HL-60 (cell line): ENCODE results near the gene ENPP5.

Experiments used
- GABPA ChIP-seq: IDR thresholded peaks from 2 replicates; pipeline ENCODE4 v1.6.1; 2012; ENCODE audit warnings: low read depth
- POLR2AphosphoS5 ChIP-seq: IDR thresholded peaks from 2 replicates; pipeline ENCODE4 v1.6.1; 2012; ENCODE audit warnings: low read depth
- SPI1 ChIP-seq: IDR thresholded peaks from 2 replicates; pipeline ENCODE4 v1.6.1; 2012; ENCODE audit warnings: low read depth, mild to moderate bottlenecking, borderline replicate concordance
- TF ChIP-seq, protein P1 (sequence below): IDR thresholded peaks from one replicate; pipeline ENCODE4 v1.5.1; 2011; ENCODE audit warnings: low read length, control low read depth, inconsistent platforms; ENCODE audit not compliant: insufficient read depth
- TF ChIP-seq, protein P2 (sequence below): IDR thresholded peaks from 2 replicates; pipeline ENCODE4 v1.6.1; 2012; ENCODE audit warnings: low read depth; ENCODE audit not compliant: insufficient replicate concordance

- TF ChIP-seq, protein P1, sequence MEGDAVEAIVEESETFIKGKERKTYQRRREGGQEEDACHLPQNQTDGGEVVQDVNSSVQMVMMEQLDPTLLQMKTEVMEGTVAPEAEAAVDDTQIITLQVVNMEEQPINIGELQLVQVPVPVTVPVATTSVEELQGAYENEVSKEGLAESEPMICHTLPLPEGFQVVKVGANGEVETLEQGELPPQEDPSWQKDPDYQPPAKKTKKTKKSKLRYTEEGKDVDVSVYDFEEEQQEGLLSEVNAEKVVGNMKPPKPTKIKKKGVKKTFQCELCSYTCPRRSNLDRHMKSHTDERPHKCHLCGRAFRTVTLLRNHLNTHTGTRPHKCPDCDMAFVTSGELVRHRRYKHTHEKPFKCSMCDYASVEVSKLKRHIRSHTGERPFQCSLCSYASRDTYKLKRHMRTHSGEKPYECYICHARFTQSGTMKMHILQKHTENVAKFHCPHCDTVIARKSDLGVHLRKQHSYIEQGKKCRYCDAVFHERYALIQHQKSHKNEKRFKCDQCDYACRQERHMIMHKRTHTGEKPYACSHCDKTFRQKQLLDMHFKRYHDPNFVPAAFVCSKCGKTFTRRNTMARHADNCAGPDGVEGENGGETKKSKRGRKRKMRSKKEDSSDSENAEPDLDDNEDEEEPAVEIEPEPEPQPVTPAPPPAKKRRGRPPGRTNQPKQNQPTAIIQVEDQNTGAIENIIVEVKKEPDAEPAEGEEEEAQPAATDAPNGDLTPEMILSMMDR, result no peak
- TF ChIP-seq POLR2AphosphoS5 (no peak), GABPA (no peak), SPI1 (no peak)
- TF ChIP-seq, protein P2, sequence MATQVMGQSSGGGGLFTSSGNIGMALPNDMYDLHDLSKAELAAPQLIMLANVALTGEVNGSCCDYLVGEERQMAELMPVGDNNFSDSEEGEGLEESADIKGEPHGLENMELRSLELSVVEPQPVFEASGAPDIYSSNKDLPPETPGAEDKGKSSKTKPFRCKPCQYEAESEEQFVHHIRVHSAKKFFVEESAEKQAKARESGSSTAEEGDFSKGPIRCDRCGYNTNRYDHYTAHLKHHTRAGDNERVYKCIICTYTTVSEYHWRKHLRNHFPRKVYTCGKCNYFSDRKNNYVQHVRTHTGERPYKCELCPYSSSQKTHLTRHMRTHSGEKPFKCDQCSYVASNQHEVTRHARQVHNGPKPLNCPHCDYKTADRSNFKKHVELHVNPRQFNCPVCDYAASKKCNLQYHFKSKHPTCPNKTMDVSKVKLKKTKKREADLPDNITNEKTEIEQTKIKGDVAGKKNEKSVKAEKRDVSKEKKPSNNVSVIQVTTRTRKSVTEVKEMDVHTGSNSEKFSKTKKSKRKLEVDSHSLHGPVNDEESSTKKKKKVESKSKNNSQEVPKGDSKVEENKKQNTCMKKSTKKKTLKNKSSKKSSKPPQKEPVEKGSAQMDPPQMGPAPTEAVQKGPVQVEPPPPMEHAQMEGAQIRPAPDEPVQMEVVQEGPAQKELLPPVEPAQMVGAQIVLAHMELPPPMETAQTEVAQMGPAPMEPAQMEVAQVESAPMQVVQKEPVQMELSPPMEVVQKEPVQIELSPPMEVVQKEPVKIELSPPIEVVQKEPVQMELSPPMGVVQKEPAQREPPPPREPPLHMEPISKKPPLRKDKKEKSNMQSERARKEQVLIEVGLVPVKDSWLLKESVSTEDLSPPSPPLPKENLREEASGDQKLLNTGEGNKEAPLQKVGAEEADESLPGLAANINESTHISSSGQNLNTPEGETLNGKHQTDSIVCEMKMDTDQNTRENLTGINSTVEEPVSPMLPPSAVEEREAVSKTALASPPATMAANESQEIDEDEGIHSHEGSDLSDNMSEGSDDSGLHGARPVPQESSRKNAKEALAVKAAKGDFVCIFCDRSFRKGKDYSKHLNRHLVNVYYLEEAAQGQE, result no peak
These were observed 18.9 kb upstream of the ENPP5 start for GRCh38 chr6:46189726-46190125.
